CD14-positive monocyte (primary cell): Measurements from ENCODE around the gene TOM1L2. TPM values are rescaled to one million over a fixed set of nuclear protein-coding genes. Genes with fewer than 3 reads are reported as not detected.

ENCODE experiments used
- DNase-seq, 3 donors: peaks; one replicate each; pipeline ENCODE4 v3.0.0-alpha.2; 2011 to 2022
- H2AFZ ChIP-seq: 2 replicates; pipeline ENCODE4 v1.6.0; 2012; ENCODE audit warnings: mild to moderate bottlenecking, low read depth, low read length, inconsistent platforms; ENCODE audit not compliant: insufficient read depth, poor library complexity, severe bottlenecking
- H3K27ac ChIP-seq, 2 donors: 1 replicate in 1 of 2; 2 replicates in 1 of 2; pipeline ENCODE4 v1.5.1; 2012 to 2013; ENCODE audit warnings: low read length in 2 of 2, control low read depth in 1 of 2, inconsistent platforms in 1 of 2, low read depth in 1 of 2, mild to moderate bottlenecking in 1 of 2
- H3K27me3 ChIP-seq, 2 donors: one replicate each; pipeline versions ENCODE4 v1.6.0 to v1.6.1; 2011 to 2013; ENCODE audit warnings: low read length in 2 of 2; ENCODE audit not compliant: control insufficient read depth in 2 of 2, insufficient read depth in 2 of 2
- H3K36me3 ChIP-seq, 2 donors: replicated peaks in 1 of 2; 1 replicate in 1 of 2; 2 replicates in 1 of 2; pipeline versions ENCODE4 v1.5.1 to v1.6.1; 2012 to 2013; ENCODE audit warnings: low read length in 2 of 2, control low read depth in 1 of 2, inconsistent platforms in 1 of 2, mild to moderate bottlenecking in 1 of 2; ENCODE audit not compliant: insufficient read depth in 2 of 2, control insufficient read depth in 1 of 2
- H3K4me1 ChIP-seq, 2 donors: 1 replicate in 1 of 2; 2 replicates in 1 of 2; pipeline versions ENCODE4 v1.5.1 to v1.6.1; 2012 to 2013; ENCODE audit warnings: low read length in 2 of 2, control low read depth in 1 of 2, inconsistent platforms in 1 of 2, mild to moderate bottlenecking in 1 of 2, moderate library complexity in 1 of 2; ENCODE audit not compliant: insufficient read depth in 2 of 2, control insufficient read depth in 1 of 2
- H3K4me2 ChIP-seq: replicated peaks from 2 replicates; pipeline ENCODE3; 2012; ENCODE audit warnings: low read length, moderate library complexity, mild to moderate bottlenecking; ENCODE audit not compliant: poor library complexity, severe bottlenecking; ENCODE audit errors: extremely low read depth
- H3K4me3 ChIP-seq, 3 experiments: fragments of 200-600 bp in 1 of 3; sonication (generic) in 1 of 3; replicated peaks in 1 of 3; 1 replicate in 2 of 3; 2 replicates in 1 of 3; pipeline ENCODE4 v1.5.1; 2011 to 2013; ENCODE audit warnings: low read length in 3 of 3, mild to moderate bottlenecking in 3 of 3, control low read depth in 2 of 3, low read depth in 2 of 3, inconsistent platforms in 1 of 3, moderate library complexity in 1 of 3
- H3K79me2 ChIP-seq: 2 replicates; pipeline ENCODE4 v1.6.0; 2012; ENCODE audit warnings: mild to moderate bottlenecking, control low read depth, inconsistent platforms, low read length, moderate library complexity; ENCODE audit not compliant: insufficient read depth
- H3K9ac ChIP-seq: 2 replicates; pipeline ENCODE4 v1.6.0; 2017; ENCODE audit warnings: low read length, mild to moderate bottlenecking; ENCODE audit not compliant: insufficient read depth, poor library complexity, severe bottlenecking
- H3K9me3 ChIP-seq, 2 donors: replicated peaks in 1 of 2; 1 replicate in 1 of 2; 2 replicates in 1 of 2; pipeline versions ENCODE4 v1.5.1 to v1.6.1; 2012 to 2013; ENCODE audit warnings: low read length in 2 of 2, control low read depth in 1 of 2; ENCODE audit not compliant: control insufficient read depth in 1 of 2, insufficient read depth in 1 of 2
- H4K20me1 ChIP-seq: 2 replicates; pipeline ENCODE4 v1.6.0; 2012; ENCODE audit warnings: mild to moderate bottlenecking, low read length, control low read depth, moderate library complexity; ENCODE audit not compliant: insufficient read depth
- H3K27ac Mint-ChIP-seq, 7 donors: one replicate each; pipeline ENCODE4 v1.8.0; 2020; ENCODE audit warnings: mild to moderate bottlenecking in 7 of 7, mixed read lengths in 7 of 7, moderate library complexity in 6 of 7, inconsistent platforms in 2 of 7
- H3K27me3 Mint-ChIP-seq, 3 donors: one replicate each; pipeline ENCODE4 v1.8.0; 2021 to 2022; ENCODE audit warnings: low read depth in 3 of 3, mild to moderate bottlenecking in 3 of 3, mixed read lengths in 3 of 3, moderate library complexity in 3 of 3, inconsistent platforms in 1 of 3
- H3K36me3 Mint-ChIP-seq, 2 donors: one replicate each; pipeline ENCODE4 v1.8.0; 2020; ENCODE audit warnings: mixed read lengths in 2 of 2, inconsistent platforms in 1 of 2, mild to moderate bottlenecking in 1 of 2
- H3K4me1 Mint-ChIP-seq: one replicate; pipeline ENCODE4 v1.8.0; 2020; ENCODE audit warnings: mild to moderate bottlenecking, mixed read lengths
- H3K4me3 Mint-ChIP-seq, 2 donors: one replicate each; pipeline ENCODE4 v1.8.0; 2020; ENCODE audit warnings: mild to moderate bottlenecking in 2 of 2, mixed read lengths in 2 of 2, moderate library complexity in 1 of 2
- H3K9me3 Mint-ChIP-seq, 7 donors: one replicate each; pipeline ENCODE4 v1.8.0; 2020 to 2022; ENCODE audit warnings: mixed read lengths in 7 of 7, mild to moderate bottlenecking in 6 of 7, moderate library complexity in 6 of 7, inconsistent platforms in 2 of 7
- WGBS: methylation state at CpG from one replicate; pipeline ENCODE4 v1.1.5; 2013; ENCODE audit warnings: missing lambda C conversion rate; ENCODE audit not compliant: insufficient coverage; 5-methylcytosine and 5-hydroxymethylcytosine counted together
- intact Hi-C, 2 donors: fragments of 100-400 bp; cut with micrococcal nuclease; formaldehyde crosslinking; loops; one replicate each; pipeline versions ENCODE4 v1.15.0 to v1.15.1; 2023
- polyA plus RNA-seq, 3 donors: library from polyadenylated mRNA; depleted of rRNA in 1 of 3; unstranded in 2 of 3; stranded (reverse) in 1 of 3; fragments of 300-500 nt in 2 of 3; fragments of >200 nt in 1 of 3; fragmentation: Illumina TruSeq in 2 of 3; gene quantifications; 1 replicate in 2 of 3; 2 replicates in 1 of 3; pipeline ENCODE4 v1.2.3, GENCODE V29; 2012 to 2021
- TF ChIP-seq, protein P1 (sequence below): fragments of 200-600 bp; IDR thresholded peaks from one replicate; pipeline ENCODE4 v1.8.0; 2022; ENCODE audit warnings: antibody characterized with exemption, mild to moderate bottlenecking

TOM1L2 gene
- polyA plus RNA-seq, 3 donors: 1.7 to 28.2 (median 2.8) TPM

DNA sequence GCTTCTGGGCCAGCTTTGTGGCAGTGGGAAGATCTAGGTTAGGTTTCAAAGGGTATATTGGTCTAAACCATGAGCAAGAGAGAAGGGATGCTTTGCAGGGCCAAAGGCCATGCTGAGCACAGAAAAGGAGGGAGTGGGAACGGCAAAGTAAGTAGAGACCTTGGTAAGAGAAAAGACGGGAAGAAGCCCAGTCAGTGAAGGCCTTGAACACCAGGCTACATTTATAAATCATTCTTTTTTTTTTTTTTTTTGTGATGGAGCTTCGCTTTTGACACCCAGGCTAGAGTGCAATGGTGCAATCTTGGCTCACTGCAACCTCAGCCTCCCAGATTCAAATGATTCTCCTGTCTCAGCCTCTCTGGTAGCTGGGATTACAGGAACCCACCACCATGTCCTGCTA is 18.1 kb downstream of the TOM1L2 start:
- H3K4me1 ChIP-seq: peaks cover 15 to 18% of the 10 kb centered on the region in 2 donors
- H3K27me3 ChIP-seq: no peaks in the 10 kb centered on the region
- H3K27ac Mint-ChIP-seq: peak overlapping the region in 1 of 7 donors; percentile 26
- H3K9me3 Mint-ChIP-seq: peaks cover 0 to 4% (median 0%) of the 10 kb centered on the region in 7 donors
- H4K20me1 ChIP-seq: peaks cover 36% of the 10 kb centered on the region
- H3K27me3 Mint-ChIP-seq: no peaks in the 10 kb centered on the region
- no CpG with 5 or more reads among the region's 3 CpGs for WGBS
- TF ChIP-seq, protein P1, sequence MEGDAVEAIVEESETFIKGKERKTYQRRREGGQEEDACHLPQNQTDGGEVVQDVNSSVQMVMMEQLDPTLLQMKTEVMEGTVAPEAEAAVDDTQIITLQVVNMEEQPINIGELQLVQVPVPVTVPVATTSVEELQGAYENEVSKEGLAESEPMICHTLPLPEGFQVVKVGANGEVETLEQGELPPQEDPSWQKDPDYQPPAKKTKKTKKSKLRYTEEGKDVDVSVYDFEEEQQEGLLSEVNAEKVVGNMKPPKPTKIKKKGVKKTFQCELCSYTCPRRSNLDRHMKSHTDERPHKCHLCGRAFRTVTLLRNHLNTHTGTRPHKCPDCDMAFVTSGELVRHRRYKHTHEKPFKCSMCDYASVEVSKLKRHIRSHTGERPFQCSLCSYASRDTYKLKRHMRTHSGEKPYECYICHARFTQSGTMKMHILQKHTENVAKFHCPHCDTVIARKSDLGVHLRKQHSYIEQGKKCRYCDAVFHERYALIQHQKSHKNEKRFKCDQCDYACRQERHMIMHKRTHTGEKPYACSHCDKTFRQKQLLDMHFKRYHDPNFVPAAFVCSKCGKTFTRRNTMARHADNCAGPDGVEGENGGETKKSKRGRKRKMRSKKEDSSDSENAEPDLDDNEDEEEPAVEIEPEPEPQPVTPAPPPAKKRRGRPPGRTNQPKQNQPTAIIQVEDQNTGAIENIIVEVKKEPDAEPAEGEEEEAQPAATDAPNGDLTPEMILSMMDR: no peak
- H3K36me3 ChIP-seq: peaks cover 0 to 12% of the 10 kb centered on the region in 2 donors
- no peak overlapping the region for H3K4me3 Mint-ChIP-seq
- intact Hi-C loops: no loop called here
- peaks cover 31% of the 10 kb centered on the region for H3K79me2 ChIP-seq
- no peak overlapping the region for H3K9ac ChIP-seq
- H3K4me2 ChIP-seq: no peak overlapping the region
- peaks cover 0 to 4% of the 10 kb centered on the region in 2 donors for H3K9me3 ChIP-seq
- no peak overlapping the region for H2AFZ ChIP-seq
- no peak for DNase-seq
- no peak overlapping the region for H3K4me3 ChIP-seq
- H3K27ac ChIP-seq: no peak overlapping the region
- peaks cover 26% of the 10 kb centered on the region for H3K4me1 Mint-ChIP-seq
- peaks cover 25 to 32% of the 10 kb centered on the region in 2 donors for H3K36me3 Mint-ChIP-seq

DNA sequence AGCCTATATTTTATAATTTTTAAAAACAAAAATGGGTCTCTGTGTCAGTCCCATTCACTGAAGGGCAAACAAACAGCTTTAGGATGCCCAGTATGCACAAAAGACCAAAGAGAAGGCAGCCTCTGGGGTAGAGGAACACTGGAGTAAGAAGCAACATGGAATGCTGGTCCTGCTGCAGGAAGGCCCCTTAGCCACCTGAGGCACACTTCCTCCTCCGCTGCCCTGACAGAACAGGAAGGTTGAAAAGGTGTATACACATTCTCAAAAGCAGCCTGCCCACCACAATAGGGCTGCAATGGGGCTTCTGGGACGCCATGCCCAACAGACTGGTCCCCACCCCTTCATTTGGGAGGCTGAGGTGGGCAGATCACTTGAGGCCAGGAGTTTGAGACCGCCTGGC is 19.5 kb downstream of the TOM1L2 start:
- TF ChIP-seq, protein P1: no peak
- H3K4me2 ChIP-seq: no peak overlapping the region
- peaks cover 21% of the 10 kb centered on the region for H3K79me2 ChIP-seq
- H3K27ac ChIP-seq: no peak overlapping the region
- 100% methylated on average over 1 of the region's 3 CpGs for WGBS
- H3K9ac ChIP-seq: no peak overlapping the region
- Mint-ChIP-seq H3K27me3 (no peaks in the 10 kb centered on the region), H3K4me1 (peaks cover 15% of the 10 kb centered on the region), H3K9me3 (peaks cover 0 to 4% (median 0%) of the 10 kb centered on the region in 7 donors), H3K36me3 (peaks cover 22 to 32% of the 10 kb centered on the region in 2 donors), H3K27ac (peak overlapping the region in 1 of 7 donors; percentile 17), H3K4me3 (no peak overlapping the region)
- H3K27me3 ChIP-seq: no peaks in the 10 kb centered on the region
- H4K20me1 ChIP-seq: peaks cover 36% of the 10 kb centered on the region
- peaks cover 2 to 4% of the 10 kb centered on the region in 2 donors for H3K4me1 ChIP-seq
- no peak for DNase-seq
- intact Hi-C loops: no loop called here
- no peak overlapping the region for H2AFZ ChIP-seq
- H3K4me3 ChIP-seq: no peak overlapping the region
- peaks cover 0 to 12% of the 10 kb centered on the region in 2 donors for H3K36me3 ChIP-seq
- H3K9me3 ChIP-seq: peaks cover 0 to 4% of the 10 kb centered on the region in 2 donors
